NCI-H1436 treated with DMSO at 0.1 percent for 48 hours (cell line): Measurements from ENCODE around the gene BRCC3.

Experiments
- DNase-seq: peaks from one replicate; lab custom pipeline; 2025; lab: John Stamatoyannopoulos, UW

The BRCC3 gene

DNA sequence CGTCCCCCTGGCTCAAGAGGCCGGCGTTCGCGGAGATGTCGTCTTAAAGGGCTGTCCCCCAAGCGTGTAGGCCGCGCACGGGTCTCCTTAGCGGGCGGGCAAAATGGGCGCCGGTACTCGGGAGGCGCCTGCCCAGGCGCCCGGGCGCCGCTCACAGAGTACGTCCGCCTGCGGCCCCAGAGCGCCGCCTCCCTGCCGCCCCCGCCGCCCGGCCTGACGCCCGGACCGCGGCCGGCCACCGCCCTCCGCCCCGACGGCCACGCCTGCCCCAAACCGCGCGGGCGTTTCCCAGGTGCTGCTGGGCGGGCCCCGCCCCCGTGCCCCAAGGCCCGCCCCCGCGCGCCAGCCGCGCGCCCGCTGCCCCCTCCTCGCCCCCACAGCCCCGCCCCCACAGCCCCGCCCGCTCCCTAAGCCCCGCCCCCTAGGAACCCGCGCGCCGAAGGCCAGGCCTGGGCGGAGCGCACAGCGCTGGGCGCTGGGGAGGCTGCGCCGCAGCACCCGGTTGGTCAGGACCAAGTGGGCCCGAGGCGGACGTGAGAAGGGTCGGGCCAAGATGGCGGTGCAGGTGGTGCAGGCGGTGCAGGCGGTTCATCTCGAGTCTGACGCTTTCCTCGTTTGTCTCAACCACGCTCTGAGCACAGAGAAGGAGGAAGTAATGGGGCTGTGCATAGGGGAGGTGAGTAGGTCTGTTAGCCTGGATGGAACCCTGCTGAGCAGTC is at the start of gene BRCC3, which contains the start of the genes CMC4 and MTCP1:
BRCC3 (plus strand) TSS at position 534 of the 719 bp plus-strand sequence; CDS start at position 554, 20 bp downstream.
CMC4 (minus strand) TSS at position 162 of the 719 bp plus-strand sequence. CDS start 7,113 bp downstream, outside the sequence.
MTCP1 (minus strand) TSS at position 162 of the 719 bp plus-strand sequence. CDS start 5,126 bp downstream, outside the sequence.
- DNase-seq = peak; percentile 11

DNA sequence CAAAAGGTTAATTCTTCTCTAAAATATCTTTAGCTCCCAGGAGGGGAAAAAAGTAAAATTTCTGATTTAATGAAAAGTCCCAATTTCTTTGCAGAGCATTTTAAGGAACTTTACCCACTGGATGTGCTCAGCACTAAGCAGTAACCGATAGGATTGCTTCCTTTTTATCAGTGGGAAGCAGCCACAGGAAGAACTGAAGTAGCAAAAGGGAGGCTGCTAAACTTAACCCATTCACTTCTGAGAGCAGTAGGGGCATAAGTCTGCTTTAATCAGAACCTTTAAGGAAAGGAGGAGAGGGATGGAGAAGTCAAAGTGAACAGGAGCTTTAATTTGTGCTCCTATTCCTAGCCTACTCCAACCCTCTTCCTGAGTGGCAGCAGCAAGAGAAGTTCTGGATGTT is 48.7 kb upstream of the BRCC3 start, which contains the start of gene F8:
F8 (minus strand) TSS at position 139 of the 400 bp plus-strand sequence. CDS start 171 bp downstream, outside the sequence.
- no peak for DNase-seq

DNA sequence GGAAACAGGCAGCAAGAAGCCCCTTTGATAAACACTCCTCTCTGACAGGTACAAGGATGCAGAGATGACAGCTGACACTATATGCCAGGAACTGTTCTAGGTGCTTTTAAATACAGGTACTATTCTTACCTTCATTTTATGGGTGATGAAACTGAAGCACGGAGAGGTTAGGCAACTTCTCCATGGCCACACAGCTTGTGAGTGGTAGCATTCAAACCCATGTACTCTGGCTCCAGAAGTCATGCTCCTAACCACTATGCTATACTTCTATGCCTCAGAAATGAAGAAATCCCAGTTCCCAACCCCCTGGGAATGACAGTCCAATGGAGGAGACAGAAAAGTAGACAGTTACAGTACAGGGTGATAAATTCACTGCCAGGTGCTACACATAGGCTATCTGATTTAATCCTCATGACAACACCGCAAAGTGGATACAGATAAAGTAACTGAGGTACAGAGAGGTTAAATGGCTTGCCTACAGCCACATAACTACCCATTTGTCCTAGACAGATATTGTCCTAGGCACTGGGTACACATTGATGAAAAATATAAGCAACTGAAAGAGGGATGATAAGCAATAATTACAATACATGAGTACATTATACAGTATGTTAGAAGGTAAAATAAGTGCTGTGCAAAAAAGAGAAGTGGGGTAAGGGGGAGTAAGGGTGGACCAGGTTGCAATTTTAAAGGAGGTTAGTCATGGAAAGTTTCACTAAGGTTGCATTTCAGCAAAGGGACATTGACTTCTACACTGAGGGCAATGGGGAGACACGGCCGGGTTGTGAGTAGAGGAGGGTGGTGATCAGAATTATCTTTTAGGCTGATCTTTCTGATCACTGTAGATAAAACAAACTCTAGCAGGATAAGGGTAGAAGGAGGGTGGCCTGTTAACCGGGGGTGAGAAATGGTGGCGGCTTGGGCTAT is 47.1 kb upstream of the BRCC3 start:
- no peak for DNase-seq

DNA sequence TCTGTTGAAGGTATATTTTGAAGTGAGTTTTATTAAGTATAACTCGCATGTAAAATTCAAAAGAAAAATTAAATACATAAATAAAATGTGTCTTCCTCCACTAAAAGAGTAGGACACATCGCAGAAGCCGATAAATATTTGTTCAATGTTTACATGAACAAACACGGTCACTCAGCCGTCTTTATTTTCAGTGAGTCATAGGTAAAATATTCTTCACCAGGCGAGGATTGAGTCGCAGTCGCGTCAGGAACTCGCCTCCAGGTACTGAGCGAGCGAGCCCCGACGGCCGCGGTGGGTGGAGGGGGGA is 44.9 kb upstream of the BRCC3 start:
- DNase-seq = no peak

DNA sequence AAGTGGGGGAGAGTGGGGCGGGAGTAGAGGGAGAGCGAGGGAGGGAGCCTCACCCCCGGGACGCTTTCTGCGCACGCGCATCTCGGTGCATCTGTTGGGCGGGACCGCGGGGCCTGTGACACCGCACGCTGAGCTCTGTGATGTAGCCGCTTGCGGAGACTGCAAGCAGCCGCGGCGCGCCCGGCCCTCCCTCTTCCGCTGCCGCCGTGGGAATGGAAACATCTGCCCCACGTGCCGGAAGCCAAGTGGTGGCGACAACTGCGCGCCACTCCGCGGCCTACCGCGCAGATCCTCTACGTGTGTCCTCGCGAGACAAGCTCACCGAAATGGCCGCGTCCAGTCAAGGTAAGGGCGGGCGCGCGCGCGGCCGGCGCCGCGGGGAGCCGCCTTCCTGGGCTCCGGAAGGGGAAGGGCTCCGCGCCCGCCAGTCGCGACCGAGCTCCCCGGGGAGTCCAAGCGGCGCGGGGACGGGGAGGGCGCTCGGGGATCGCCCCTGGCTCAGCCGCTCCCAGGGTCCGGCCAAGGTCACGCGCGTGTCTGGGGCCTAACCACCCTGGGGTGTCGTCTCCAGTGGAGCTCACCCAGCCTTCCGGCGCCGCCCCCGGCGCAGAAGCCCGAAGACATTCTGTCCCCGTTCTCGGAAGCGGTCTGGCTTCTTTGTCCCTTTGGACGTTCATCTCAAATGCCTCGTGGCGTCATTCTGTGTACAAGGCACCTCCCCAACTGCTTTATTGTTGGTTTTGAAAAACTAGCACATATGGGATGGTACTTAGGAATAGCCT is 44.4 kb upstream of the BRCC3 start, which contains the start of gene FUNDC2:
FUNDC2 (plus strand) TSS at position 118 of the 782 bp plus-strand sequence; CDS start at position 213, 95 bp downstream.
- DNase-seq = peak; percentile 84

DNA sequence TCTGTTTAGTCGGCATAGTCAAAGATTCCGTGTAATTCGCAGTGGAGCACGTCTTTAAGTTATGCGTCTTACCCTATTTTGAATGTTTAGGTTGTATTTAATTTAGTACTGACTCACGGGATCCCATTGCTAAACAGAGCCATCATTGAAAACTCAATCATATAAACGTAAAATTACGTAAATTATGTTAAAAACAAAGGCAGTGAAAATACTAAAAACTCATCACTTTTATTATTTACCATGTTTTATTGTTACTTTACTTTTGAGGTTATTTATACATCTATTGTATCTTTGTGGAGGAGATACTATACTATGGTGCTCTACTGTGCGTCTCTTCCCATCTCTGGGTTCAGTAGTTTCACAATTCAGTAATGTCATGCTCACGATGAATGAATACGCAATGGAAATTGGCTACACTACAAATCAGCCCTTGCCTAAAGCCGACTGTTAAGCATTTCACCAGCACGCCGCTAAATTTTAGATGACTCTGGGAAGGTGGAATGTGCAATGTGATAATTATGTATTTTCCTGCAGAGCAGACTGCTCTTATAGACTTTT is 43.7 kb upstream of the BRCC3 start:
- no peak for DNase-seq

DNA sequence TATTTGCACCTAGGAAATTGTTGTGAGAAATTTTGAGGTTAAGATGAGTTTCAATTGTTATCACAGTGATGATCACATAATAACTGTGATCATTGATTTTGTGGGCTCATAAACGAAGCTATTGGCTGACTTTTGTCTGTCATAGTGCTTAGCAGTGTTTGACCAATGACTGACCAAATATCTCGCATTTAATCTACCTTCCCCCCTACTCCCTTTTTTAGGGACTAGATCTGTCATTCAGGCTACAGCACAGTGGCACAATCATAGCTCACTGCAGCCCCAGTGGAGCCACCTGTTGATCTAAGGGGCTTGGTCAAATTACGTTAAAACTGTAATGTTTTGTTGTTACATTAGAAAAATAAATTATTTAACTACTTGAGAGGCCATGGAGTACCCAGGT is 43.2 kb upstream of the BRCC3 start:
- DNase-seq = no peak

DNA sequence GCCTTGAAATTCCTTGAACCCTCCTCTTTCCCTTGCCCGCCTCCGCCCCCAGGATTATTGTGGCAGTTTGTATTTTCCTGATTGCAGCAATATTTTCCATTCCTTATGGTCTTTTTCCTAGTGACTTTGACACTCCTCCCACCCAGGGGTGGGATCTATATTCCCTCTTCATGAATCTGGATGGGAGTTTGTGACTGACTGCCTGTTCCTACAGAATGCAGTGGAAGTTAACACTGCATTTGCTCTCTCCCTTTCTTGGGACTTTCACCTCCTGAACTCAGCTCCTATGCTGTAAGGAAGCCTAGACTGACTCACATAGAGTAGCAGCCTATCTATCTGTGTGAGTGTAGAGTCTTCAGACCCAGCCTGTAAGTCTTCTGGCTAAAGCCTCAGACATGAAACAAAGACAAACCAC is 42.4 kb upstream of the BRCC3 start:
- DNase-seq = no peak

DNA sequence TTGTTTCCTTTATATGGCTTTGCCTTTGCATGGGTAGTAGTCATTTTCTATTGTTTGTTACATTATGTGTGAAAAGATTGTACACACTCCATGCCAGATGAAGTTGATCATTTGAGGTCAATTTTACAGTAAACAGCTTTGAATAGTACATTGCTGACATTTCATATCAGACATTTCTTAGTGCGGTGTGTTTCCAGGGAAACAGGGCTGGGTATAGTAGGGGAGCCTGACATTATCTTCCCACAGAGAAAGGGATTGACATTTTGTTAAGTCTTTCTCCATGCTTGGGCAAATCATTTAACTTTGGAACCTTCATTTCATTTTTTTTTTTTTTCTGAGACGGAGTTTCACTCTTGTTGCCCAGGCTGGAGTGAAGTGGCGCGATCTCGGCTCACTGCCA is 39.7 kb upstream of the BRCC3 start:
- DNase-seq = no peak

DNA sequence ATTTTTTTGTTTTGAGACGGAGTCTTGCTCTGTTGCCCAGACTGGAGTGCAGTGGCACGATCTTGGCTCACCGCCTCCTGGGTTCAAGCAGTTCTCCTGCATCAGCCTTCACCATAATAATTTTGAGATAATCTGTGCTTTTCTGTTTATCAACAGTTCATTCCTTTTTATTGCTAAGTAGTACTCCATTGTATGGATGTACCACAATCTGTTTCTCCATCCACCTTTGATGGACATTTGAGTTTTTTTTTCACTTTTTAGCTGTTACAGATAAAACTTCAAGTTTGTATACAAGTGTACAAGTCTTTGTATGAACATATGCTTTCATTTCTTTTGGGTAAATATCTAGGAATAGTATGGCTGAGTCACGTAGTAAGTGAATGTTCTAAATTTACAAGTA is 35.6 kb upstream of the BRCC3 start:
- DNase-seq = no peak

DNA sequence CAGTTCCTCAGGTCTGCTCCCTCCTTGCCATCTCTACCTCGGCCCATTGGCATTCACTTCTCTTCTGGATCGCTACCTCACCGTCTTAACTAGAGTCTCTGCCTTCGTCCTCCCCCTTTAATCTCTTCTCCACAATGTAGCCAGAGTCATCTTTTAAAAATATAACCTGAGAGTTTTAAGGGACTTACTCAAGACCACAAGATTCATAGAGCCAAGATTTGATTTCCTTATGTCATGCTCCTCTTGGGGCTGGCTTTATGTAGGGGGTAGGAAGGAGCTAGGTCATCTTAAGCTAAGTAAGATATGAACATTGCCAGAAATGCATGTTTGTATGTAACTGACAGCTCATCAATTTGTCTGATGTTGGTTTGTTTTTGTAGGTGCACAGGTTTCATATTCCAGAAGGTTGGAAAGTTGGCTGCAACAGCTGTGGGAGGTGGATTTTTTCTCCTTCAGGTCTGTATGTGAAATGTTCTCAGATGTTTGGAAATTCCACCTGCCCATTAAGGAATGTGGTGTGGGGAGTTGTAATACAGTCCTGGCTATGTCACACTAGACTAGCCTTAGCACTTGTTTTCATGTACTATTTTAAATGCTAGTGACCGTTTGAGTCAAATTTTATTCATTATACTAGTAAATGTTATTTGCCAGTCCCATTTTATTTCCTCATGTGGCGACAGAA is 25.0 kb upstream of the BRCC3 start:
- DNase-seq = no peak

DNA sequence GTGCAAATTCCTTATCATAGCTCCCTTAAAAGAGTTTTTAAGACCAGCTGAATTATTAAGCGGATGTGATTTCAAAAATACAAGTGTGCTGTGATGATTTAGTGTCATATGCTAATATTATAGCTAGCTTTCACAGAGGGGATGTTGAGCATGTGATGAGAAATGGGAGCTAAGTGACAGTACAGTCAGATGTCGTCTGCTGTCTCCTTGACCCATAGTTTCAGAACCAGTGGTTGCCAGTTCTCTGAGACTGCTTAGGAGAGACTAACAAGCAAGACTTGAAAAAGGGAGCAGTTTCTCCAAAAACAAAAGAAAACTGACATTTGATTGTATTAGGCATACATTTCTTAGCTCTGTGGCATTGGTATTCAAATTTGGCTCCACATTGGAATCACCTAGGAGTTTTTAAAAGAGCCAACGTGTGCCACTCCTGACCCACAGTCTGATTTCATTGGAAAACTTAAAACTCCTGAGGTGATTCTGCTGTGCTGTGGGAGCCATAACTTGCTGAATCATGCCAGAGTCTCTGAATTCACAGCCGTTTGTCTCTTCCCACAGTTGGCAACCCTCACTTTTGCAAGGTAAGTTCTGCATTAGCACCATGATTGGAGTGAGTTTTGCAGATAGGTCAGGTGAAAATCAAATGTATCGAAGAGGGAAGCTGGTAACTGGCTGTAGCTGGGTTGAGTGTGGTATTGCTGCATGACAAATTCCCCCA is 24.3 kb upstream of the BRCC3 start:
- no peak for DNase-seq

DNA sequence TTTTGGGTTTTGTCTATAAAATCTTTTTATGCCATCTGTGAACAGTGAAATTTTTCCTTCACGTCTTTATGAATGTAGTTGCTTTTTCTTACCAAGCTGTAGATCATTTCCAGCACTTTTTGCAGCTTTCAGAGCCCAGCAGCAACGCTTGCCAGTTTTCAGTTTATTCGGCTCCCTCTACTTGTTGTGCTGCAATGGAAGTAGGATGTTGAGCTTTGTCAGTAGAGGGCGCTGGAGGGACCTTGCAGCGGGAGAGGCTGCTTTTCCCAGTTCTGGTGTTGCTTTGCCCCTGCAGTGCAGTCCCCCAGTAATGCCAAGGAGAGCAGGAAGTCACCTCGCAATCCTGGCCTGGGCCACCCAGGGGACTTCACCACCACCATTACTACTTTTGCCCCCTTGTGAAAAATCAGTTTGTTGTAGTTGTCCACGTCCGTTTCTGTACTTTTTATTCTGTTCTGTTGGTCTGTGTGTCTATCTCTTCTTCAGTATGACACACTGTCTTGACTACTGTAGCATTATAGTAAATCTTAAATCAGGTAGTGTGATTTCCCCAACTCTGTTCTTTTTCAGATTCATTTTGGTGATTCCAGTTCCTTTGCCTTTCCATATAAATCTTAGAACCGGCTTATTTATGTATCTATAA is 22.2 kb upstream of the BRCC3 start:
- DNase-seq = peak; percentile 3

DNA sequence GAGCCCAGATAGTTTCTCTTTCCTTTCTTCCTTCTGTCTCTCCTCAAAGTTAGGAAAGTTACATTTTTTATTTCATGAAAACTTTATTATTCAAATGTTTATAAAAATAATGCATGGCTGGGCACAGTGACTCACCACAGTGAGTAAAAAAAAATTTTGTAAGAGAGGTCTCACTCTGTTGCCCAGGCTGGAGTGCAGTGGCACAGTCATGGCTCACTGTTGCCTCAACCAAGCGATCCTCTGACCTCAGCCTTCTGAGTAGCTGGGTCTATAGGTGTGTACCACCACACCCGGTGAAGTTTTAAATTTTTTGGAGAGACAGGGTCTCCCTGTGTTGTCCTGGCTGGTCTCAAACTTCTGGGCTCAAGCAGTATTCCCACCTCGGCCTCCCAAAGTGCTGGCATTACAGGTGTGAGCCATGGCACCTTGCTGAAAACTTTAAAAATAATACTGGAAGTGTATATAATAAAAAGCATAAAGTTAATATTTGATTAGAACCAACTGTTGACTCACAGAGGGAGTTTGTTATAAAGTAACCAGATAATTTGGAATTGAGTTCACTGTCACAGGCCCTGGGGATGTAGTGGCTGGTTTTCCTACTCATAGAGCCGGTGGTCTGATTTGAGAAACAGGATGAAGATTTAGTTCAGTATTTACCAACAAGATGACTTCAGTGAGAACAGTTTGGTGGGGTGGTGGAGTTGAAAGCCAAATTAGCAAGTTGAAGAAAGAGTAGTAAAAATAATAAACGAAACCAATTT is 18.4 kb upstream of the BRCC3 start:
- no peak for DNase-seq

DNA sequence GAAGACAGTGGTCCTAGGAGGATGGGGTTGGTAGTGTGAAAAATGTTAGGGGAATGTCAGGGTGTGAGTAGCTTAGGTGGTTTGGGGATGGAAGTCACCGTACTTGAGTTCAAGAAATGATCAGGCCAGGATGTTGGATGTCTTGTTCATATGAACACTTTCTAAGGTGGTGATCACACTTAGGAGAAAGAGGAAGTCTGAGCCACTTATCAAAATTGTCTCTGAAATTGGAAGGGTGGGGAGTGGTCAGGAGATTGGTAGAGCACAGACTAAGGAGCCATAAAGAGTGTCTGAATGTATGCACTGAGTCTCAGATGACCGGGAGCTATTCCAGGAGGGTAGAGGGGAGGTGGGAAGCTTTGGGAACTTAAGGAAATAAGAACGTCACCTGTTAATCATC is 17.7 kb upstream of the BRCC3 start:
- no peak for DNase-seq

DNA sequence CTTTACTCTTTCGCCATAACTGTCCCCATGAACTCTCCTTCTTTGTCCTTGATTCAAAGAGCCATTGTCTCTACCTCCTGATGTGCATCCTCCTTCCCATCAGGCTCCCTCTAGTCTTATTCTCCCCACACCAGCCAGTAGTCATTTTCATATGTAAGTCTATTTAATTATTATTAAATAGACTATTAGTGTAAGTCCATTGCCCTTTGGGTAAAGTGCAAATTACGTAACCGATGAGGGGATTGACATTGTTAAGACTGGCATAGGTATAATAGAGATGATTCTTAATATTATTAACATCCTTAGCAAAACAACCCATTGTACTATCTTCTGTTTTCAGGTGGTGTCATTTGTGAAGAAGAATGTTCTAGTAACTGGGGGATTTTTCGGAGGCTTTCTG is 17.1 kb upstream of the BRCC3 start:
- no peak for DNase-seq

DNA sequence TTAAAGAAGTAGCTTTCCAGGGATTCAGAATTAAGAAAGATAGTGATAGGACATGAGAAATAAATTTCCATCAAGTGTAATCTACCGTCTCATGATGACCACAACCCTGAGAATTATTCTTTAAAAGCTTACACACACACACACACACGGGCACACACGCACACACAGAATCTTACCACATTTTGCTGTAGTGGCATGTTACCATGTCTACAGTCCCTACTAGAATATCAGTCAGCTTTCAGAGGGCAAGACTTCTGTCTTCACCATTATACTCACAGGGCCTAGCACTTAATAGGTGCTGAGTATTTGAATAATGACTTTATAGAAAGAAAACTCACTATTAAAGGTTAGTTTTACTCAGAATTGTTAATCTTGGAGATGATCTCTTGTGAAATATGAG is 15.8 kb upstream of the BRCC3 start:
- DNase-seq = no peak

DNA sequence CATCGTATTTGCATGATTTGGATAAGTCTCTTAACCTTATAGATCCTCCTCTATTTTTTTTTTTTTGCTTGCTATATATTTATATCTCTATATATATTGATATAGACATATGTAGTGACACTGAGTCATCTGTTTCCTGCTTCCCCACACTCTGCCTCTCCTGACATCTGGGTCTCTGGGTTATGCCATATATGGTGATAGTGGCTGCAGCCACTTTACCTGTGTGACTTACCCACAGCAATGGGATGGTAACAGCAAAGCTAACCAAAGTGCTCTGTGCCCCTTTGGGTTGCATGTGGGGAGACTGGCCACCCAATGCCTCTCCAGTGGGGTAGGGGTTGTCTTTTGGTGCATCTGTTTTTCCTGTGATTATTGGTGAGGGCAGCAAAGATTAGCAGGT is 14.8 kb upstream of the BRCC3 start:
- DNase-seq = no peak
